Bronchial epithelial cell (primary cell): Measurements from ENCODE around the gene SULT4A1. TPM values are rescaled to one million over a fixed set of nuclear protein-coding genes. Genes with fewer than 3 reads are reported as not detected.

Experiments
- DNase-seq: peaks from one replicate; pipeline ENCODE4 v3.0.0-alpha.2; 2010; ENCODE audit warnings: low read depth
- FAIRE-seq: peaks from 2 replicates; lab custom pipeline; 2011; peaks lifted over from hg19 to GRCh38; lab: Jason Lieb, UNC
- H3K27me3 ChIP-seq: 2 replicates; pipeline ENCODE4 v1.5.1; 2011; ENCODE audit warnings: low read length; ENCODE audit not compliant: control insufficient read depth, insufficient read depth
- H3K36me3 ChIP-seq: 2 replicates; pipeline ENCODE4 v1.5.1; 2011; ENCODE audit warnings: low read length; ENCODE audit not compliant: control insufficient read depth, insufficient read depth
- H3K4me3 ChIP-seq: 2 replicates; pipeline ENCODE4 v1.5.1; 2011; ENCODE audit warnings: mild to moderate bottlenecking, low read depth, low read length, control low read depth
- CTCF ChIP-seq: IDR thresholded peaks from 2 replicates; pipeline ENCODE4 v1.5.1; 2011; ENCODE audit warnings: mild to moderate bottlenecking, moderate library complexity, low read length, control low read depth, inconsistent platforms; ENCODE audit not compliant: insufficient read depth, severe bottlenecking
- total RNA-seq: library from RNA; depleted of rRNA; stranded (reverse); fragments of >200 nt; gene quantifications from 2 replicates; pipeline ENCODE4 v1.2.1, GENCODE V29; 2014

The SULT4A1 gene
- under 0.01 TPM in 2 replicates for total RNA-seq

- no peak for FAIRE-seq
- no peak for DNase-seq
These were observed at the start of gene SULT4A1 for GRCh38 chr22:43862074-43862881. SULT4A1 (minus strand) TSS chr22:43862513; CDS start chr22:43862382, 131 bp downstream.

GRCh38 chr22:43911351-43911750 is 49.0 kb upstream of the SULT4A1 start:
- no peak for TF ChIP-seq CTCF
- DNase-seq = no peak
- Histone ChIP-seq H3K4me3 (no peak overlapping the region), H3K27me3 (peaks cover 9% of the 10 kb centered on the region), H3K36me3 (no peaks in the 10 kb centered on the region)
- no peak for FAIRE-seq

More at GRCh38 chr22:43862074-43862881, at the start of gene SULT4A1:
- H3K4me3 ChIP-seq = peak within 1 kb of the TSS; percentile 27
- no peak for TF ChIP-seq CTCF
- peaks cover 8% of the 10 kb centered on the region for H3K27me3 ChIP-seq
- H3K36me3 ChIP-seq = no peaks in the 10 kb centered on the region

- DNase-seq (peak; percentile 21), FAIRE-seq (no peak)
- Histone ChIP-seq H3K4me3 (no peak overlapping the region), H3K27me3 (peaks cover 9% of the 10 kb centered on the region), H3K36me3 (no peaks in the 10 kb centered on the region)
- TF ChIP-seq CTCF = no peak
These were observed 47.9 kb upstream of the SULT4A1 start for GRCh38 chr22:43910178-43910695.

- no peak for DNase-seq
- no peak for FAIRE-seq
- Histone ChIP-seq H3K36me3 (no peaks in the 10 kb centered on the region), H3K4me3 (no peak overlapping the region), H3K27me3 (peaks cover 9% of the 10 kb centered on the region)
- no peak for TF ChIP-seq CTCF
These were observed 47.4 kb upstream of the SULT4A1 start for GRCh38 chr22:43909708-43910107.

- TF ChIP-seq CTCF = no peak
- no peak overlapping the region for H3K4me3 ChIP-seq
- DNase-seq (no peak), FAIRE-seq (no peak)
- H3K36me3 ChIP-seq = no peaks in the 10 kb centered on the region
- H3K27me3 ChIP-seq = peaks cover 4% of the 10 kb centered on the region
These were observed 43.4 kb upstream of the SULT4A1 start for GRCh38 chr22:43905681-43906080.
